GM12873 (cell line): Measurements from ENCODE around the gene SLC9C2.

Experiments
- CTCF ChIP-seq: IDR thresholded peaks from 2 replicates; pipeline ENCODE4 v1.5.1; 2012; ENCODE audit warnings: low read depth, mild to moderate bottlenecking, moderate library complexity, low read length, control low read depth; ENCODE audit not compliant: insufficient read depth; ENCODE audit errors: missing control alignments

The SLC9C2 gene

DNA sequence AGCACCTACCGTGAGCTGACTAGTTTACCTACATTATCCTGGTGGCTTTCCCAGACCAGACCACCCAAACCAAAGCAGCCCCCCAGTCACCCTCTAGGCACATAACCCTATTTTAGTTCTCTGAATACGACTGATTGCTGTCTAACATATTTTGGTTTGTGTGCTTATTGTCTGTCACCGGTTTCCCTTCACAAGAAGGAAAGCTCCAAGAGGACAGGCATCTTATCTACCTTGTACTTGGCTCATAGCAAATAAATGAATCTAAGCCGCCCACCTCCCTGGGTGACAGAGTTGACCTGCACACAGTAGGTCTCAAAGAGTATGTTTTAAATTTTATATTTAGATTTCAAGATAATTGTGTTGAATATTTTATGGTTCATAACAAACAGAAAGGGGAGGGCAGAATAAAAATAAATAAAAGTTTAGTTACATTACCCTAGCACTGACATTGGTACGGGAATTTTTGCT lies 126.6 kb downstream of the SLC9C2 start:
- no peak for TF ChIP-seq CTCF

DNA sequence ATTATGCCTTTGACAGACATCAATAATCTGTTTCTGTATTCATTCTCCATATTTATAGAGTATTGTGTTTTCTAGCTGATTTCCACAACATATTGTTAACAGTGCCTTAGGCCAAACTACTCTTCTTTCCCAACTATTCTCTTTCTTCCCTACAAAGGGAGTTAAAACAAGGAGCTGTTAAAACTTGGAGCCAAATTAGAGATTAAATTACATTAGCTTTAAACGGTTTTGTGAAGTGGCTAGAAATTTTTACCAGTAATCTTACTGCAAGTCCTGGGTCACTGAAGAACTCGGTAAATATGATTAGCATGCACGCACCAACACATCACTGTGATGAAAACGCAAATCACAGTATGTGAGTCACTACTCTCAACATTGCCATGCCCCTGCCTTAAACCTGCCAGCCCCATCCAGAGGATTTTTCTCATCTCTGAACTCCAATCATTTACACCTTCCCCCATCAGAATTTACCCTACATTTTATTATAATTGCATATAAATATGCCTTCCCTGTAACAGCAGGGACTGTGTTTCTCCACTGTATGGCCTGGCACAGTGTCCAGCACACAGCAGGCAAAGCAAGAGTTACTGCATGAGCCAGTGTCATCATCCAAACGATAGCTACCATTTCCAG lies 127.2 kb downstream of the SLC9C2 start:
- TF ChIP-seq CTCF: no peak

GRCh38 chr1:173474097-173474779 lies 128.6 kb downstream of the SLC9C2 start:
- no peak for TF ChIP-seq CTCF

DNA sequence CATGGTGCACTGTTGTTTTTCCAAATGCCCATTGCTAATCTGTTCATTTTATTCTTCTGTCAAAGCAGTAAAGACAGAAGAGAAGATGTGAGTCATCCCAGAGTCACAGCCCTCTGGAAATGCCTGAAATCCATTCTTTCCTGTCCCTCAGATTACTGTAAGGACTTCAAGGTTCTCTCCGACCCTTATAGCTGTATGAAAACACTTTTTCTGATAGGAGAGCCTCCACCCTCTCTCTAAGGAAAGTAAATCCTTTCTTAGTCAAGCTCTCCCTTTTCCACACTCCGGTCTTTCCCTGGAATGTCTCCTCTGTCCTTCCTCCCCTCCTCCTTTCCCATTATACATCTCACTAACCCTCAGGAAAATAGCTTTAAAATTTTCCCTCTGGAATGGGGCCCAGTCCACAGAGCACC lies 129.3 kb downstream of the SLC9C2 start:
- no peak for TF ChIP-seq CTCF

GRCh38 chr1:173470608-173471007 lies 132.3 kb downstream of the SLC9C2 start:
- no peak for TF ChIP-seq CTCF

- TF ChIP-seq CTCF: no peak
These were observed 133.2 kb downstream of the SLC9C2 start for GRCh38 chr1:173469656-173470055.

DNA sequence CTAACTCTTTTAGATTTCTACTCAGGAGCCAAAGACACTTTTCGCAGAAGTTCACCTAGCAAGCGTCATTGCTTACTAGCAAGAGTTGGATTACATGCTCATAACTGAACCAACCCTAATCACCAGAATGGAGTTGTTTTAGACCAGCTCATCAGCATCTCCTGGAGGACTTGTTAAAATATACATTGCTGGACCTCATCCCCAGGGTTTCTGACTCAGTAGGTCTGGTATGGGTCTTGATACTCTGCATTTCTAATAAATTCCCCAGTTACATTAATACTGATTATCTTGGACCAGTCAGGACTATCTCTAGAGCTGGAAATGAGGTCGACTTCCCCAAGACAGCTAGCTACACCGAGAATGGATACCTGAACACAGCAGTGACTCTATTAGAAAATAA lies 135.4 kb downstream of the SLC9C2 start:
- no peak for TF ChIP-seq CTCF
